Testis (tissue), 3 donors: ENCODE measurements around the gene TTC28. TPM values are rescaled to one million over a fixed set of nuclear protein-coding genes. Genes with fewer than 3 reads are reported as not detected.

Experiments
- DNase-seq: peaks from one replicate; pipeline ENCODE4 v3.0.0-alpha.2; 2019
- H3K27ac ChIP-seq, 2 donors: fragments of 200-600 bp; sonication (generic); one replicate each; pipeline ENCODE4 v1.5.1; 2019
- H3K27me3 ChIP-seq: fragments of 200-600 bp; sonication (generic); one replicate; pipeline ENCODE4 v1.5.1; 2019
- H3K36me3 ChIP-seq: fragments of 200-600 bp; sonication (generic); one replicate; pipeline ENCODE4 v1.5.1; 2017; ENCODE audit warnings: low read depth; ENCODE audit errors: missing control alignments
- H3K4me1 ChIP-seq: fragments of 200-600 bp; sonication (generic); one replicate; pipeline ENCODE4 v1.5.1; 2019
- H3K4me3 ChIP-seq, 2 donors: fragments of 200-600 bp; sonication (generic); one replicate each; pipeline ENCODE4 v1.5.1; 2017 to 2019
- H3K9me3 ChIP-seq: fragments of 200-600 bp; sonication (generic); one replicate; pipeline ENCODE4 v1.5.1; 2017
- CTCF ChIP-seq, 3 experiments: fragments of 450-650 bp in 2 of 3; fragments of 200-600 bp in 1 of 3; sonication (generic) in 1 of 3; IDR thresholded peaks; one replicate each; pipeline ENCODE4 v1.5.1; 2016 to 2019; ENCODE audit warnings: antibody characterized with exemption in 3 of 3, mild to moderate bottlenecking in 2 of 3, moderate library complexity in 1 of 3
- POLR2A ChIP-seq: fragments of 450-650 bp; IDR thresholded peaks from one replicate; pipeline ENCODE4 v1.6.1; 2017; ENCODE audit warnings: antibody characterized with exemption, mild to moderate bottlenecking, moderate library complexity
- WGBS, 2 donors: methylation state at CpG; one replicate each; pipeline ENCODE4 v1.1.5; 2018; 5-methylcytosine and 5-hydroxymethylcytosine counted together
- intact Hi-C: fragments of 100-400 bp; cut with DNase I; formaldehyde crosslinking; loops from one replicate; pipeline ENCODE4 v1.15.1; 2023; ENCODE audit warnings: low total_unique reads
- polyA plus RNA-seq: library from polyadenylated mRNA; stranded (reverse); fragments of 350-450 nt; fragmentation: Illumina TruSeq; extraction: RNeasy Lipid Tissue Mini Kit (QIAGEN cat#74804); gene quantifications from one replicate; pipeline ENCODE4 v1.2.3, GENCODE V29; 2014; ENCODE audit warnings: low read depth, low replicate concordance; ENCODE audit not compliant: insufficient read depth
- total RNA-seq, 2 donors: library from RNA; depleted of rRNA; stranded (reverse); fragments of >200 nt; gene quantifications; one replicate each; pipeline ENCODE4 v1.2.3, GENCODE V29; 2016

The TTC28 gene
- total and polyA plus RNA-seq, 3 donors from 2014 or later: 29.4 to 121 (median 75.5) TPM

GRCh38 chr22:28405588-28405987 is 274.1 kb downstream of the TTC28 start:
- intact Hi-C loops: no loop called here
- Histone ChIP-seq H3K9me3 (no peaks in the 10 kb centered on the region), H3K36me3 (no peaks in the 10 kb centered on the region), H3K4me1 (no peaks in the 10 kb centered on the region), H3K27me3 (no peaks in the 10 kb centered on the region), H3K27ac (no peak overlapping the region), H3K4me3 (no peak overlapping the region)
- TF ChIP-seq CTCF (IDR thresholded peaks at IDR 0.05) (no peak), POLR2A (no peak)
- no peak for DNase-seq

GRCh38 chr22:28402539-28402938 is 277.1 kb downstream of the TTC28 start:
- H3K27me3 ChIP-seq: no peaks in the 10 kb centered on the region
- intact Hi-C loops: no loop called here
- DNase-seq: no peak
- H3K36me3 ChIP-seq: no peaks in the 10 kb centered on the region
- no peaks in the 10 kb centered on the region for H3K4me1 ChIP-seq
- no peak overlapping the region for H3K27ac ChIP-seq
- WGBS, 2 donors: 86 to 90% methylated on average over 5 of the region's 5 CpGs
- TF ChIP-seq CTCF (IDR thresholded peaks at IDR 0.05) (no peak), POLR2A (no peak)
- no peaks in the 10 kb centered on the region for H3K9me3 ChIP-seq
- no peak overlapping the region for H3K4me3 ChIP-seq

- Histone ChIP-seq H3K36me3 (no peaks in the 10 kb centered on the region), H3K27me3 (no peaks in the 10 kb centered on the region), H3K9me3 (no peaks in the 10 kb centered on the region), H3K27ac (no peak overlapping the region), H3K4me1 (no peaks in the 10 kb centered on the region), H3K4me3 (no peak overlapping the region)
- DNase-seq: no peak
- TF ChIP-seq POLR2A (no peak), CTCF (IDR thresholded peaks at IDR 0.05) (no peak)
- intact Hi-C loops: no loop called here
- 77 to 86% methylated on average over 2 of the region's 2 CpGs for WGBS, 2 donors
Measured at GRCh38 chr22:28402060-28402459, 277.6 kb downstream of the TTC28 start.

- Histone ChIP-seq H3K9me3 (no peaks in the 10 kb centered on the region), H3K27me3 (no peaks in the 10 kb centered on the region), H3K4me1 (no peaks in the 10 kb centered on the region), H3K27ac (no peak overlapping the region), H3K4me3 (no peak overlapping the region), H3K36me3 (no peaks in the 10 kb centered on the region)
- intact Hi-C loops: no loop called here
- 91% methylated on average over 1 of the region's 1 CpG for WGBS, 2 donors
- no peak for TF ChIP-seq CTCF (IDR thresholded peaks at IDR 0.05)
- TF ChIP-seq POLR2A: no peak
- DNase-seq: no peak
Measured at GRCh38 chr22:28398981-28399380, 280.7 kb downstream of the TTC28 start.

- Histone ChIP-seq H3K9me3 (no peaks in the 10 kb centered on the region), H3K27ac (no peak overlapping the region), H3K27me3 (no peaks in the 10 kb centered on the region), H3K4me3 (no peak overlapping the region), H3K36me3 (no peaks in the 10 kb centered on the region), H3K4me1 (no peaks in the 10 kb centered on the region)
- TF ChIP-seq POLR2A (no peak), CTCF (IDR thresholded peaks at IDR 0.05) (no peak)
- no peak for DNase-seq
- intact Hi-C loops: no loop called here
Measured at GRCh38 chr22:28398355-28398754, 281.3 kb downstream of the TTC28 start.
